Central memory CD8-positive, alpha-beta T cell (primary cell): ENCODE data around the gene ATG9A.

Experiments used
- ATAC-seq: fragments of 150-1000 bp; cut with Tn5 transposase; replicated peaks from 2 replicates; pipeline ENCODE4 v1.10.0; 2022; ENCODE audit warnings: mild to moderate bottlenecking, moderate FRiP score, moderate number of reproducible peaks; ENCODE audit not compliant: poor library complexity, severe bottlenecking; ENCODE audit errors: extremely low read depth
- DNase-seq, 2 donors: peaks; one replicate each; pipeline ENCODE4 v3.0.0; 2021; ENCODE audit warnings: low spot score in 2 of 2
- H3K27ac Mint-ChIP-seq: one replicate; pipeline ENCODE4 v1.8.0; 2022; ENCODE audit warnings: low read depth, mild to moderate bottlenecking, moderate library complexity, mixed read lengths
- H3K27me3 Mint-ChIP-seq: one replicate; pipeline ENCODE4 v1.8.0; 2022; ENCODE audit warnings: mixed read lengths
- H3K36me3 Mint-ChIP-seq: one replicate; pipeline ENCODE4 v1.8.0; 2022; ENCODE audit warnings: mild to moderate bottlenecking, moderate library complexity, mixed read lengths; ENCODE audit not compliant: insufficient read depth
- H3K4me1 Mint-ChIP-seq: one replicate; pipeline ENCODE4 v1.8.0; 2022; ENCODE audit warnings: mixed read lengths
- H3K4me3 Mint-ChIP-seq: one replicate; pipeline ENCODE4 v1.8.0; 2022; ENCODE audit warnings: mild to moderate bottlenecking, moderate library complexity, mixed read lengths
- H3K9me3 Mint-ChIP-seq: one replicate; pipeline ENCODE4 v1.8.0; 2022; ENCODE audit warnings: mixed read lengths

The ATG9A gene

GRCh38 chr2:219229305-219230058 is at the start of gene ATG9A, which contains the start of gene ANKZF1:
ATG9A (minus strand) TSS chr2:219229636; CDS start chr2:219228024, 1,612 bp downstream.
ANKZF1 (plus strand) TSS chr2:219229806; CDS start chr2:219230258, 452 bp downstream.
- no peaks in the 10 kb centered on the region for H3K27me3 Mint-ChIP-seq
- DNase-seq (peak; percentile 92 to 99), ATAC-seq (peak; percentile 96)
- peak within 1 kb of the TSS; percentile 98 for H3K27ac Mint-ChIP-seq
- H3K4me3 Mint-ChIP-seq = peak within 1 kb of the TSS; percentile 97
- peaks cover 72% of the 10 kb centered on the region for H3K4me1 Mint-ChIP-seq
- H3K36me3 Mint-ChIP-seq = peaks cover 43% of the 10 kb centered on the region
- H3K9me3 Mint-ChIP-seq = no peaks in the 10 kb centered on the region

- Mint-ChIP-seq H3K4me3 (peak overlapping the region; percentile 88), H3K4me1 (peaks cover 38% of the 10 kb centered on the region), H3K36me3 (peaks cover 32% of the 10 kb centered on the region), H3K27ac (peak overlapping the region; percentile 100), H3K9me3 (no peaks in the 10 kb centered on the region), H3K27me3 (no peaks in the 10 kb centered on the region)
- DNase-seq (no peak), ATAC-seq (no peak)
These were observed 49.3 kb upstream of the ATG9A start for GRCh38 chr2:219278655-219279150.

GRCh38 chr2:219277703-219278654 is 48.5 kb upstream of the ATG9A start:
- H3K9me3 Mint-ChIP-seq = no peaks in the 10 kb centered on the region
- H3K27ac Mint-ChIP-seq = peak overlapping the region; percentile 100
- peaks cover 35% of the 10 kb centered on the region for H3K4me1 Mint-ChIP-seq
- H3K36me3 Mint-ChIP-seq = peaks cover 30% of the 10 kb centered on the region
- ATAC-seq = no peak
- H3K27me3 Mint-ChIP-seq = no peaks in the 10 kb centered on the region
- peak; percentile 68 to 71 for DNase-seq
- H3K4me3 Mint-ChIP-seq = peak overlapping the region; percentile 88

GRCh38 chr2:219274361-219274921 is 45.0 kb upstream of the ATG9A start:
- Mint-ChIP-seq H3K4me3 (no peak overlapping the region), H3K27ac (peak overlapping the region; percentile 62)
- ATAC-seq = no peak

GRCh38 chr2:219273937-219274336 is 44.5 kb upstream of the ATG9A start:
- no peaks in the 10 kb centered on the region for H3K9me3 Mint-ChIP-seq
- no peak overlapping the region for H3K27ac Mint-ChIP-seq
- H3K4me1 Mint-ChIP-seq = peaks cover 19% of the 10 kb centered on the region
- ATAC-seq = no peak
- no peak for DNase-seq
- H3K4me3 Mint-ChIP-seq = no peak overlapping the region
- H3K27me3 Mint-ChIP-seq = no peaks in the 10 kb centered on the region
- peaks cover 5% of the 10 kb centered on the region for H3K36me3 Mint-ChIP-seq

More at GRCh38 chr2:219274361-219274921, 45.0 kb upstream of the ATG9A start:
- DNase-seq = no peak
- Mint-ChIP-seq H3K9me3 (no peaks in the 10 kb centered on the region), H3K4me1 (peaks cover 21% of the 10 kb centered on the region), H3K27me3 (no peaks in the 10 kb centered on the region), H3K36me3 (peaks cover 9% of the 10 kb centered on the region)

- Mint-ChIP-seq H3K4me3 (no peak overlapping the region), H3K27ac (no peak overlapping the region), H3K4me1 (peaks cover 10% of the 10 kb centered on the region)
These were observed 43.6 kb upstream of the ATG9A start for GRCh38 chr2:219272995-219273394.

GRCh38 chr2:219272356-219272755 is 42.9 kb upstream of the ATG9A start:
- ATAC-seq (no peak), DNase-seq (no peak)
- Mint-ChIP-seq H3K27me3 (no peaks in the 10 kb centered on the region), H3K36me3 (no peaks in the 10 kb centered on the region), H3K9me3 (no peaks in the 10 kb centered on the region), H3K4me1 (peaks cover 4% of the 10 kb centered on the region), H3K4me3 (no peak overlapping the region), H3K27ac (no peak overlapping the region)

More at GRCh38 chr2:219272995-219273394, 43.6 kb upstream of the ATG9A start:
- Mint-ChIP-seq H3K9me3 (no peaks in the 10 kb centered on the region), H3K36me3 (peaks cover 1% of the 10 kb centered on the region), H3K27me3 (no peaks in the 10 kb centered on the region)
- ATAC-seq (no peak), DNase-seq (no peak)

GRCh38 chr2:219271021-219271420 is 41.6 kb upstream of the ATG9A start:
- Mint-ChIP-seq H3K9me3 (no peaks in the 10 kb centered on the region), H3K27ac (no peak overlapping the region), H3K27me3 (no peaks in the 10 kb centered on the region), H3K4me1 (no peaks in the 10 kb centered on the region), H3K36me3 (no peaks in the 10 kb centered on the region), H3K4me3 (no peak overlapping the region)
- no peak for ATAC-seq
- DNase-seq = no peak

- no peaks in the 10 kb centered on the region for H3K36me3 Mint-ChIP-seq
- no peak for DNase-seq
- H3K27ac Mint-ChIP-seq = no peak overlapping the region
These were observed 40.6 kb upstream of the ATG9A start for GRCh38 chr2:219270055-219270372.

GRCh38 chr2:219269362-219270054 is 40.1 kb upstream of the ATG9A start:
- DNase-seq (no peak), ATAC-seq (no peak)
- Mint-ChIP-seq H3K4me3 (no peak overlapping the region), H3K27me3 (no peaks in the 10 kb centered on the region), H3K9me3 (no peaks in the 10 kb centered on the region), H3K4me1 (no peaks in the 10 kb centered on the region), H3K36me3 (no peaks in the 10 kb centered on the region), H3K27ac (no peak overlapping the region)

More at GRCh38 chr2:219270055-219270372, 40.6 kb upstream of the ATG9A start:
- Mint-ChIP-seq H3K4me3 (no peak overlapping the region), H3K27me3 (no peaks in the 10 kb centered on the region), H3K4me1 (no peaks in the 10 kb centered on the region), H3K9me3 (no peaks in the 10 kb centered on the region)
- ATAC-seq = no peak

GRCh38 chr2:219268294-219268693 is 38.9 kb upstream of the ATG9A start:
- no peak for ATAC-seq
- Mint-ChIP-seq H3K4me3 (no peak overlapping the region), H3K4me1 (no peaks in the 10 kb centered on the region), H3K36me3 (no peaks in the 10 kb centered on the region), H3K9me3 (no peaks in the 10 kb centered on the region), H3K27ac (no peak overlapping the region), H3K27me3 (no peaks in the 10 kb centered on the region)
- no peak for DNase-seq

GRCh38 chr2:219266886-219267285 is 37.5 kb upstream of the ATG9A start:
- H3K27me3 Mint-ChIP-seq = peaks cover 3% of the 10 kb centered on the region
- H3K4me1 Mint-ChIP-seq = no peaks in the 10 kb centered on the region
- H3K9me3 Mint-ChIP-seq = no peaks in the 10 kb centered on the region
- H3K27ac Mint-ChIP-seq = no peak overlapping the region
- ATAC-seq (no peak), DNase-seq (no peak)
- H3K4me3 Mint-ChIP-seq = no peak overlapping the region
- no peaks in the 10 kb centered on the region for H3K36me3 Mint-ChIP-seq
